ENCODE results near the gene NPAS2. TPM values are rescaled to one million over a fixed set of nuclear protein-coding genes. Genes with fewer than 3 reads are reported as not detected.

NPAS2 gene
- total RNA-seq, 2 experiments from 2014 or later = 0.55 to 1.4 TPM

Other genes with a start within 250 kb of the NPAS2 start
- 1,000 to 10,000 TPM; 1,356 to 1,364 TPM for gene RPL31, start 182.2 kb downstream of the NPAS2 start, total RNA-seq